Hepatocyte (in vitro differentiated cells): ENCODE results near the gene CIAO3. TPM values are rescaled to one million over a fixed set of nuclear protein-coding genes. Genes with fewer than 3 reads are reported as not detected.

Source experiments
- DNase-seq: peaks from one replicate; pipeline ENCODE4 v3.0.0-alpha.2; 2016; ENCODE audit warnings: low spot score
- H2AFZ ChIP-seq: fragments of 200-600 bp; sonication (generic); 2 replicates; pipeline ENCODE4 v1.6.0; 2016; ENCODE audit warnings: antibody characterized with exemption, mild to moderate bottlenecking
- H3K27ac ChIP-seq: fragments of 200-600 bp; sonication (generic); 2 replicates; pipeline ENCODE4 v1.5.1; 2016; ENCODE audit warnings: mild to moderate bottlenecking
- H3K27me3 ChIP-seq: fragments of 200-600 bp; sonication (generic); 2 replicates; pipeline ENCODE4 v1.6.1; 2016
- H3K36me3 ChIP-seq: fragments of 200-600 bp; sonication (generic); replicated peaks from 2 replicates; pipeline ENCODE4 v1.5.1; 2016; ENCODE audit warnings: low read depth; ENCODE audit not compliant: insufficient read depth
- H3K4me1 ChIP-seq: fragments of 200-600 bp; sonication (generic); 2 replicates; pipeline ENCODE4 v1.5.1; 2016; ENCODE audit warnings: mild to moderate bottlenecking, moderate library complexity; ENCODE audit not compliant: insufficient read depth
- H3K4me2 ChIP-seq: fragments of 200-600 bp; sonication (generic); 2 replicates; pipeline ENCODE4 v1.6.0; 2016
- H3K4me3 ChIP-seq: fragments of 200-600 bp; sonication (generic); 2 replicates; pipeline ENCODE4 v1.5.1; 2016; ENCODE audit warnings: mild to moderate bottlenecking
- H3K79me2 ChIP-seq: fragments of 200-600 bp; sonication (generic); 2 replicates; pipeline ENCODE4 v1.6.0; 2017; ENCODE audit warnings: mild to moderate bottlenecking
- H3K9me2 ChIP-seq: fragments of 200-600 bp; sonication (generic); replicated peaks from 2 replicates; pipeline ENCODE4 v1.6.0; 2017; ENCODE audit warnings: mild to moderate bottlenecking; ENCODE audit not compliant: insufficient read depth
- H3K9me3 ChIP-seq: fragments of 200-600 bp; sonication (generic); 2 replicates; pipeline ENCODE4 v1.5.1; 2016; ENCODE audit warnings: low read depth, mild to moderate bottlenecking
- H4K20me1 ChIP-seq: fragments of 200-600 bp; sonication (generic); 2 replicates; pipeline ENCODE4 v1.6.0; 2016; ENCODE audit warnings: mild to moderate bottlenecking; ENCODE audit not compliant: insufficient read depth, poor library complexity, severe bottlenecking
- EZH2 ChIP-seq: fragments of 200-600 bp; sonication (generic); IDR thresholded peaks from 2 replicates; pipeline ENCODE4 v1.6.1; 2016; ENCODE audit warnings: antibody characterized with exemption, mild to moderate bottlenecking, borderline replicate concordance
- EZH2phosphoT487 ChIP-seq: fragments of 200-600 bp; sonication (generic); IDR thresholded peaks from one replicate; pipeline ENCODE4 v1.6.1; 2018; ENCODE audit warnings: antibody characterized with exemption, mild to moderate bottlenecking, low read depth, moderate library complexity; ENCODE audit not compliant: unreplicated experiment, severe bottlenecking
- WGBS: methylation state at CpG from one replicate; pipeline ENCODE4 v1.1.6; 2016; ENCODE audit warnings: low lambda C conversion rate; ENCODE audit errors: missing lambda C conversion rate; 5-methylcytosine and 5-hydroxymethylcytosine counted together
- polyA plus RNA-seq: library from polyadenylated mRNA; unstranded; fragments of >200 nt; fragmentation: Nextera tagmentation; extraction: Ambion mirVana; gene quantifications from 2 replicates; pipeline ENCODE4 v1.2.1, GENCODE V29; 2016
- total RNA-seq: library from RNA; depleted of rRNA; stranded (reverse); fragments of >200 nt; gene quantifications from 2 replicates; pipeline ENCODE4 v1.2.3, GENCODE V29; 2014
- TF ChIP-seq, protein P1 (sequence below): fragments of 200-600 bp; sonication (generic); IDR thresholded peaks from 2 replicates; pipeline ENCODE4 v1.5.1; 2016; ENCODE audit warnings: antibody characterized with exemption, mild to moderate bottlenecking; ENCODE audit not compliant: poor library complexity

CIAO3 gene
- total and polyA plus RNA-seq, 2 experiments from 2014 or later, result 39.0 to 42.8 TPM

DNA sequence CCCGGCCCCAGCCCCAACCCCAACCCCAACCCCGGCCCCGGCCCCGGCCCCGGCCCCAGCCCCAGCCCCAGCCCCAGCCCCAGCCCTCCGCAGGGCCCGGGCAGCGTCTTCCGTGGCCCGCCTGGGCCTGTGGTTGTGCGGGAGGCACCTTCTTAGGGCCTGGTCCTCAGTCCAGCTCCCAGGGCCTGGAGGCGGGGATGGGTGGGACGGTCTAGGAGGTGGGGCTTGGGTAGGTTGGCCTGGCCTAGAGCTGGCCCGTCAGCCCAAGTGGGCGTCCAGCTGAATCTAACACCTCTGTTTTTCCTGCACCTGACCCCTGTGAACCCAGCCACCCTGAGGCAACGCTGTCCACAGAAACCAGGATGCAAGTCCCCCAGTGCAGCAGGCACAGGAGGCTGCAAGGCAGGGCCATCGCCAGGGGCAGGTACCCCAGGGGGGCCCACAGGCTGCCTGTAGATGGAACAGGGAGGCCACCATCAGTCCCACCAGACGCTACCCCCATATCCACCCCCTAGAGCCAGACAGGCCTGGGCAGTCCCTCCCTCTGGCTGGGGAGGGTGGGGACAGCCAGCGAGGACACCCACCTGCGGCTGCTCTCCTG is 28.5 kb upstream of the CIAO3 start:
- no peak for TF ChIP-seq EZH2phosphoT487
- TF ChIP-seq EZH2, result no peak
- TF ChIP-seq, protein P1, sequence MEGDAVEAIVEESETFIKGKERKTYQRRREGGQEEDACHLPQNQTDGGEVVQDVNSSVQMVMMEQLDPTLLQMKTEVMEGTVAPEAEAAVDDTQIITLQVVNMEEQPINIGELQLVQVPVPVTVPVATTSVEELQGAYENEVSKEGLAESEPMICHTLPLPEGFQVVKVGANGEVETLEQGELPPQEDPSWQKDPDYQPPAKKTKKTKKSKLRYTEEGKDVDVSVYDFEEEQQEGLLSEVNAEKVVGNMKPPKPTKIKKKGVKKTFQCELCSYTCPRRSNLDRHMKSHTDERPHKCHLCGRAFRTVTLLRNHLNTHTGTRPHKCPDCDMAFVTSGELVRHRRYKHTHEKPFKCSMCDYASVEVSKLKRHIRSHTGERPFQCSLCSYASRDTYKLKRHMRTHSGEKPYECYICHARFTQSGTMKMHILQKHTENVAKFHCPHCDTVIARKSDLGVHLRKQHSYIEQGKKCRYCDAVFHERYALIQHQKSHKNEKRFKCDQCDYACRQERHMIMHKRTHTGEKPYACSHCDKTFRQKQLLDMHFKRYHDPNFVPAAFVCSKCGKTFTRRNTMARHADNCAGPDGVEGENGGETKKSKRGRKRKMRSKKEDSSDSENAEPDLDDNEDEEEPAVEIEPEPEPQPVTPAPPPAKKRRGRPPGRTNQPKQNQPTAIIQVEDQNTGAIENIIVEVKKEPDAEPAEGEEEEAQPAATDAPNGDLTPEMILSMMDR, result no peak
- 93% methylated on average over 5 of the region's 20 CpGs for WGBS
- Histone ChIP-seq H3K36me3 (no peaks in the 10 kb centered on the region), H3K4me1 (no peaks in the 10 kb centered on the region), H4K20me1 (no peaks in the 10 kb centered on the region), H2AFZ (no peak overlapping the region), H3K4me2 (no peak overlapping the region), H3K79me2 (no peaks in the 10 kb centered on the region), H3K27me3 (no peaks in the 10 kb centered on the region), H3K4me3 (no peak overlapping the region), H3K9me2 (no peaks in the 10 kb centered on the region), H3K27ac (no peak overlapping the region), H3K9me3 (no peaks in the 10 kb centered on the region)
- DNase-seq, result no peak

GRCh38 chr16:768428-768827 is 27.6 kb upstream of the CIAO3 start:
- Histone ChIP-seq H3K4me3 (no peak overlapping the region), H3K4me2 (no peak overlapping the region), H3K79me2 (no peaks in the 10 kb centered on the region), H3K36me3 (no peaks in the 10 kb centered on the region), H2AFZ (no peak overlapping the region), H3K9me3 (no peaks in the 10 kb centered on the region), H3K27me3 (no peaks in the 10 kb centered on the region), H3K4me1 (no peaks in the 10 kb centered on the region), H3K9me2 (no peaks in the 10 kb centered on the region), H3K27ac (no peak overlapping the region), H4K20me1 (no peaks in the 10 kb centered on the region)
- TF ChIP-seq, protein P1, result no peak
- TF ChIP-seq EZH2 (no peak), EZH2phosphoT487 (no peak)
- WGBS, result 88% methylated on average over 21 of the region's 21 CpGs
- DNase-seq, result no peak

GRCh38 chr16:767743-768235 is 27.0 kb upstream of the CIAO3 start:
- Histone ChIP-seq H2AFZ (no peak overlapping the region), H3K79me2 (no peaks in the 10 kb centered on the region), H3K4me2 (no peak overlapping the region), H3K27me3 (no peaks in the 10 kb centered on the region), H4K20me1 (no peaks in the 10 kb centered on the region), H3K4me1 (no peaks in the 10 kb centered on the region), H3K36me3 (no peaks in the 10 kb centered on the region), H3K9me3 (no peaks in the 10 kb centered on the region), H3K4me3 (no peak overlapping the region), H3K9me2 (no peaks in the 10 kb centered on the region), H3K27ac (no peak overlapping the region)
- TF ChIP-seq, protein P1, result no peak
- TF ChIP-seq EZH2phosphoT487 (no peak), EZH2 (no peak)
- no peak for DNase-seq
- 75% methylated on average over 6 of the region's 38 CpGs for WGBS
